ENCODE results near the gene TIMM44.
"Not testable (repeated sequence)": the region's sequence is repeated elsewhere in the genome, so short reads cannot be mapped to it uniquely, and the experiment has no call there.

Gene TIMM44

DNA sequence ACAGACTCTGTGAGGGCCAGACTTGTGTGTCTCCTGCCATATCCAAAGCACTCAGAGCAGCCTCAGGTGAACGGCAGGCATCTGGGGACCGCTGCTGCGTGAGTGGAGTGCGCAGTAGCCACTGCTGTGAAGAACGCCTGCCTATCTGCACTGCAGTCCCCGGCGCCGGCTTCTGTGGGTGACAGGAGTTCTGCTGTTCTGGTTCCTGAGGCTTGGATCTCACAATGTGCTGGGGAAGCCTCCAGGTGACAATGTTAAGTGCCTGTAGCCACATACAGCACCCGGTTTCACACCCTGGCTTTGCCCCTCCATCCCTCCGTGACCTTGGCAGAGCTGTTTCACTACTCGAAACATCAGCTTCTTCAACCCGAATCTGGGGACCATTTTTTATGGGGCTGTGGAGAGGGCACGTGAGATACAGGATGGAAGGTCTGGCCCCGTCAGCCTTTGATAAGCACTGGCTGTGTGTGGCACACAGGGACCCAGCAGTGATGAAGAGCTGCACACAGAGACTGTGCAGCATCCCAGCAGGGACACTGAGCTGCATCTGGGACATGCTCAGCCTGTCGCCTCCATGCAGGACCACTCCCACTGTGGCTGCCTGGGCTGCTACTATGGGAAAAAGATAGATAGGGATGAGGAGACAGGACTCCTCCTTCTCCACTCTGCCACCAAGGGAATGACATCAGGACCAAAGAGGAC, 33.7 kb upstream of the TIMM44 start:
- no peak for DNase-seq (ENCODE audit: low read depth in 4 of 4, low spot score in 1 of 4)

DNA sequence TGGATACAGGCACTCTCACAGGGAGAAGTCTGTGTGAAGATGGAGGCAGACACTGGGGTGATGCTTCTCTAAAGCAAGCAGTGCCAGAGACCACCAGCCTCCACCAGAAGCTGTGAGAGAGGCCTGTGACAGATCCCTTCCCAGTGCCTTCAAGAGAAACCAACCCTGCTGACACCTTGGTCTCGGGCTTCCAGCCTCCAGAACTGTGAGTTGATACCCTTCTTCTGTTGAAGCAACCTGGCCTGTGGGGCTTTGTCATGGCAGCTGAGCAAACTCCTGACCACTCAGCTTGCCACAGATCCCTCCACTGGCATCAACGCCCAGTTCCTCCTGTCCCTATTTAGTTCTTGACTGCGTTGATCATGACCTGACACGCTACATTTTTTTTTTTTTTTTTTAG, 33.0 kb upstream of the TIMM44 start:
- DNase-seq (ENCODE audit: low read depth in 4 of 4, low spot score in 1 of 4), result no peak

DNA sequence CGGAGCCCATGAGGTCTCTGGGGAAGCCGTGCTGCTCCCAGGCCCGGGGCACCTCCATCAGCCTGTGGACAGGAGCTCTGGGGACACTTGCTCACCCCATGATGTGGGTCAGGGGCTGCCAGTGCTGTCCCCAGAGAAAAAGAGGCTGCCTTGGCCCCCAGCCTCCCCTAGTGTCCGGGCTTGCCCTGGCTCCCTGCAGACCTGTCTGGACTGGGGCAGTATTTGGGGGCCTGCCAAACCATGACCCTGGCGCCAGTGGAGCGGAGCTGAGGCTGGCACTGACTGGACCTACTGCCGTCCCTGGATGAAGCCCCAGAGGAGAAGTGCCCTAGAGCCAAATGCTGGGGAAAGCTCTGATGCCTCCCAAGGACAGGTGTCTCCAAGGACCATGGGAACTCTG, 31.6 kb upstream of the TIMM44 start:
- no peak for DNase-seq (ENCODE audit: low read depth in 4 of 4, low spot score in 1 of 4)

DNA sequence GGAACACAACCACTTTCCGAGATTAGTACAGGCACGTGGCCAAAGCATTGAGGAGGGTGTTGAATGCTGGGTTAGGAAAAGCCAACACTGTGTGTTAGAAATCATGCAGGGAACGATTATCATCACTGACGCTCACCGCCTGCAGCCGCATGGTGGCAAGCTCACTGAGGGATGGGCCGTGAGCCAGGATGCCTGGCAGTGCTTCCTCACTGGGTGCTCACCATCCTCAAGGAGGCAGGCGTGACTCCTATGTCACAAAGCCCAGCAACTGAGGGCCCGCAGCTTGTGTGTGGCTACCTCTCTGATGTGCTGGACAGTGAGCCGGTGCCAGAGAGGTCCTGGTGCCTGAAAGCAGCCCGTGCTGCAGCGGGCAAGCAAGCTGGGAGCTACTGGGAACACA, 30.4 kb upstream of the TIMM44 start:
- DNase-seq (ENCODE audit: low read depth in 4 of 4, low spot score in 1 of 4), result no peak

DNA sequence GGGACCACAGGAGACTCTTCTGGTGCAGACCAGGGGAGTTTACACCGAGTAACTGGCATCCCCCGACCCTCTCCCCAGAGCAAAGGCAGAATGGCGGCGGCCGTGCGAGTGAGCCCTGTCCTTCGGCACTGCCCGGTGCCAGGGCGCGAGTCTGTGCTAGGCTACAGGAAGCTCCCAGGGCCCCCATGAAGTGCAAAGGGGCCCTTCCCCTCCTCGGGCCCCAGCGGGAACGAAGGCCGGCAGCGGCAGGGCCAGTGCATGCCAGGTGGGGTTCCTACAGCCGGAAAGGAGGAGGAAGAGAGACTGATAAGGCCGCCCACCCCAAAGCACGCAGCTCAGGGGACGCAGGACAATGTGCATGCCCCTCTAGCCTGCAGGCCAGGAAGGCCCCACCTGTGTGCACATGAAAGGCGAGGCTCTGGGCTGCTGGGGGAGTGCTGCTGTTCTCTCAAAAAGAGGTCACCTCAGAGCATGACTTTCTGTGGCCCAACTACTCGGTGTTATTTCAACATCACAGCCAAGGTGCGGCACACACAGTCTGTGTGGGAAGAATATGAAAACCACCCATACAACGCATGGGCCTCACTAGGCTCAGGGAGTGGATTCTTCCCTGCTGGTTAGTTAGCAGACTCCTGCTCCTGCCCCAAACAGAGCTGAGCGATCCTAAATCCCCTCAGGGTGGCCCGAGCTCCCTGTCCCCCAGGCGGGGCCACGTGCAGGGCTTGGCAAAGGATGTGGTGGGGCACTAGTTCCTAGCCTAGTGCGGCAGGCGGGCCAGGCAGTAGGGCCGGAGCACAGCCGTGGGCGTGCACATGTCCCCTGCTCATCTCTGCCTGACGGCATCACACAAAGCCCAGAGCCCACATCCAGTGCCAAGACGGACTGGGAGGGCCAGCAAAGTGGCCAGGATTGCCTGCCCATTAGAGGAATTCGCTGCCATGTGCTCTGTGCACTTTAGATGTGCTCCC, 28.4 kb upstream of the TIMM44 start:
- DNase-seq (ENCODE audit: low read depth in 4 of 4, low spot score in 1 of 4), result no peak

DNA sequence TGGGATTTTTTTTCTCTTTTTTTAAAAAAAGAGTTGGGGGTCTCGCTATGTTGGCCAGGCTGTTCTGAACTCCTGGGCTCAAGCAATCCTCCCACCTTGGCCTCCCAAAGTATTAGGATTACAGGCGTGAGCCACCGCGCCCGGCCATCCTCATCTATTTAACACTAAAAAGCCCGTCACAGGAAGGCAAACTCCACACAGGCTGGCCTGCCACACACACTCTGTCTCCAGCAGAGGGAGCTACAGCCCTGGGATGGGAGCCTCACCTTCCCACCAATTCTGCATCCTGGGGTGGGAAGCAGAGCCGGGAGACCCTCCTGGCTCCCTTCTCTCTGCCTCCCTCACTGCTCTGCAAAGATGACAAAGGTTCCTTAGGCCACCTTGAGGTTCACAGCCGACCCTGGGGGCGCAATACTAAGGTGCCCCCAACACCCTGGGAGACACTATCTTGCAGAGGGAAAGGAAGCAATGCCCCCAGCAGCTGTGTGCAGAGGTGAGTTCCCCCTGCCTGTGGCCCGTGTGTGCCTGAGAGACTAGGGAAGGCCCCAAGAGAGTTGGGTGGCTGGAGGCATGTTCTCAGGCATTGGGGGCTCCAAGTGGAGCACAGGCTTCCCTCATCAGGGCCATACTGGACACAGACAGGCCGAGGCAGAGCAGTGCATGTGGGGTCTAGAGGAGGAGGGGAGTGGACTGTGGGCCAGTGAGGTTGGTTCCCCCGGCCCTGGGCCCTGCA, 27.4 kb upstream of the TIMM44 start:
- peak in 2 of 4 experiments; percentile 4 to 6 for DNase-seq (ENCODE audit: low read depth in 4 of 4, low spot score in 1 of 4)

DNA sequence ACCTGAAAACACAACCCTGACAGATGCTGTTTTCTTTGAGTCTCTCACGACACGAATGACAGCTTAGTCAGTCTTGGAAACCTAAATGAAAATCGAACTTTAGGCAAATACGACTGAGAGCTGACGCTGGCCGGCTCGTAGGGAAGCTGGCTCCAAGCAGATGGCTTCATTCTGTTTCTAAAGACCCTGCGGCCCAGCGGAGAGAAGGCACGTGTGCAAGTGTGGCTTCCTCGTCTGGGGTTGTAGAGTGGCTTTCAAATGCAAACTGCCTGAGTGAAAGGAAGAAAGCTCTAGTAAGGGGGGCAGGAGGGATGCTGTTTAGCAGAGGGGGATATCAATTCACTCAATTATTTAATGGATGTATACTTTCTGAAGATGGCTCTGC, 26.1 kb upstream of the TIMM44 start:
- DNase-seq (ENCODE audit: low read depth in 4 of 4, low spot score in 1 of 4), result no peak

DNA sequence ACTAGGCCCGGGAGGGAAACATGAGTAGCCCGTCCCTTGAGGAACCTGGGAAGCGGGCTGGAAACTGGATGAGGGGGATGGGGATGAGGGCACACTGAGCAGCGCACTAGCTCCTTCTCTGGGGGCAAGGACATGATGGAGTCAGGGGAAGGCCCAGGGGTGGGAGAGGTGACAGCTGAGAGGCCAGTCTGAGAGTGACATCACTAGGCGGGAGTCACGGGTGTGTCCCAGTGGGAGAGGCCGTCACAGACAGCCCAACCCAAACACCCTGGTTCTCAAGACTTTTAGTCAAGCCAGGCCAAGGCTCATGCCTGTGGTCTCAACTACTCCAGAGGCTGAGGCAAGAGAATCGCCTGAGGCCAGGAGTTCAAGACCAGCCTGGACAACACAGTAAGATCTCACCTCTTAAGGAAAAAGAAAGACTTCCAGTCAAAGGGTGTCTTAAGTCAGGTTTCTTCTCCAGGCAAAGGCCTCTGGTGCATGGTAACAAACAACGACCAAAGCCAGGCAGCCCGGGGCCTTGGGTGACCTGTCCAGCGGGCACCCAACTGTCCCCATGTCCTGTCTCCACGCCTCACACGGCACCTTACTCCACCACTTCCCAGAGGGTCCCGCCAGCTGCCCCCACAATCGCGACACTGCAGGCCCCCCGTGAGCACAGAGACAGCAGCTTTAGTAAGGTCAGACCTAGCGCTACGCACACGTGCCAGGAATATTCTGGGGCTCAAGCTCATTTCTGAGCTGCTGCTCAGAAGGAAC, 25.5 kb upstream of the TIMM44 start:
- DNase-seq (ENCODE audit: low read depth in 4 of 4, low spot score in 1 of 4), result no peak

DNA sequence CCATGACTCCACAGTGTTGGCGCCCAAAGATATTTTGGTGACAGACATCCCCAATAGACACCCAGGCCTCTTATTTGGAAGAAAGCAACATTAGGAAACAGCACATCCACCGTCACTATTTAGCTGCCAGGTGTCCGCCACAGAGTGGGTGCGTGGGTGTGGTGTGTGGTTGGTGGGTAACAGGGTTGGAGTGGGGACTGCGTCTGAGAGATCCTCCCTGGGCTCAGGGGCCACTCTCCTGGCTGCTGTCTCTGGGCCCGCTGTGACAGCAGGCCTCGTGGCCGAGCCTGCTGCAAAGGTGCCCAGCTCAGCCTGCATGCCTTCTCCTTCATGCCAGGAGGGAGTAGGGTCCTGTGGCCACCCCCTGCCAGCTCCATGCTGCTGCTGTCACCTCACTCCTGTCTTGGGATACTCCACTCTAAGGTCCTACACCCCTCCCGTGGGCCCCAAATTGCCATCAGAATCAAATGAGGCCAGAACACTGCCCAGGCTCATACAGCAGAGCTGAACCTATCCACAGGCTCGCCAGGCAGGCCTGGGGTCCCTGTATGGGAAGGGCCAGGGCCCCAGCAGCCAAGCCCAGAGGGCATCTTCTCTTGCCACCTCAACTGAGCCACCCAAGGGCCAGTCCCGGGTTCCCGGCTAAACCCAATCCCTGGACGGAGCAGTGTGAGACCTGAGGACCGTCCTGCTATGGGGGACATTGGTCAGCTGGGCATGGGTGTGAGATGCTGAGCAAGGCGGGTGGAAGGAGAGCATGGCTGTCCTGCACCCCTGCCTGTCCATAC, 24.7 kb upstream of the TIMM44 start:
- DNase-seq (ENCODE audit: low read depth in 4 of 4, low spot score in 1 of 4), result no peak

DNA sequence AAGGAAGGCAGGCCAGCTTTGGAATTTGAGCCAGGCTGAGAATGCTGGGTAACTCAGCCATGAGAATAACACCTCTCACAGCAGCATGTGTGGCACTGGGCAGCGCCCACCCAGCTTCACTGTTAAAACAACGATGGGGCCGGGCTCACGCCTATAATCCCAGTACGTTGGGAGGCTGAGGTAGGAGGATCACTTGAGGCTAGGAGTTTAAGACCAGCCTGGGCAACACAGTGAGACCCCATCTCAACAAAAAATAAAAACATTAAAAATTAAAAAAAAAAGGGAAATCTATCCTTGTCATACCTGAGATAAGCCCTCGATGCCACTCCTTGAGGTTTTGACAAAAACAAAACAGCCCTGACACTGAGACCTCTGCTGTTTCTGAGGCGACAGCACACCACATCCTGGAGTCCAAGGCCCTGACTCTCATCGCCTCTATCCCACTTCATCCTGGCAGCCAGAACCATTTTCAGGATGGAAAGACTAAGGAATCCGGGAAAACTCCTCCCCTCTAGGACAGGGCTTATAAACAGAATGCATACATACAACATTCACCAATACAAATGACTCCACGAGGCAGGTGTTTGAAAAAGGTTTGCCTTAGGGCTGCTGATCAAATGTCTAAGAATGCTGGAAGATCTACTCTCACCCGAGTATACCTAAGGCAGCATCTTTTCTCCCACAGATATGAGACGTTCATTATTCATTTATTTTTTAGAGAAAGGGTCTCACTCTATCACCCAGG, 22.6 kb upstream of the TIMM44 start:
- no peak for DNase-seq (ENCODE audit: low read depth in 4 of 4, low spot score in 1 of 4)

DNA sequence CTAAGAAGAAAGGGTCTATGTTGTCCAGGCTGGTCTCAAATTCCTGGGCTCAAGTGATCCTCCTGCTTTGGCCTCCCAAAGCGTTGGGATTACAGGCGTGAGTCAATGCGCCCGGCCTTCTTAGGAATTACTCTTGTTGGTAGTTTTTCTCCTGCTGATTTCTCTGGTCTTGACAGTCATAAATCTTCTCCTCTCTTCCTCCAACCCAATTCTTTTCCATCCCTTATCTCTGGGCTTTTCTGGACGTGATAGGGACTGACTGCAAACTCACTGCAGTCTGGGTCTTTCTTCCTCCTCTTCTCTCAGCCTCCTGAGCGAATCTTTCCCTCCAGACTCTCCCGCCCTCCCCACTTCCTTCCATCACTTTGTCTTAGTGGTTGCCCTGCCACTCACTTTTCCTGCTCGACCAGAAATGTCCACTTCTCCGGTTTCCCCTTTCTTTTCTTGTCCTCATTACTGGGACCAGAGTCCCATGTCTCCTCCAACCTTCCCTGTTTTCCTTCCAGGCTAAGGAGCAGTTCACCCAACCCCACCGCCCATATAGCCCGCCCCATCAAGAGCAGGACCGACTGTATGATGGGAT, 21.9 kb upstream of the TIMM44 start:
- DNase-seq (ENCODE audit: low read depth in 4 of 4, low spot score in 1 of 4), result no peak

DNA sequence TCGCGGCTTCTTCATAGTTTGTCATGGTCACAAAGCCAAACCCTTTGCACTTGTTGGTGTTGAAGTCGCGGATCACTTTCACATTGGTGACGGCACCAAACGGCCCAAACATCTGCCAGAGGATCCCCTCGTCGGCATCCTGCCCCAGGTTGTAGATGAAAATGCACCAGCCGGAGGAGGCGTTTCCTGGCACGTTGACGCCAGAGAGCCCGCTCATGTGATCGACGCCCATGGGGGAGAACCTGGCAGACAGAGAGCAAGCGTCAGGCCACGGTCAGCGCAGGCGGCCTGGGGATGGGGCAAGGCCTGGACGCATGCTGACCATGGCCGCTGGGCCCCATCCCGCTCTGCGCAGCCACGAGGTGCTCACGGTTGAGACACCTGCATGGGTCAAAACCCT, 20.1 kb upstream of the TIMM44 start:
- no peak for DNase-seq (ENCODE audit: low read depth in 4 of 4, low spot score in 1 of 4)

DNA sequence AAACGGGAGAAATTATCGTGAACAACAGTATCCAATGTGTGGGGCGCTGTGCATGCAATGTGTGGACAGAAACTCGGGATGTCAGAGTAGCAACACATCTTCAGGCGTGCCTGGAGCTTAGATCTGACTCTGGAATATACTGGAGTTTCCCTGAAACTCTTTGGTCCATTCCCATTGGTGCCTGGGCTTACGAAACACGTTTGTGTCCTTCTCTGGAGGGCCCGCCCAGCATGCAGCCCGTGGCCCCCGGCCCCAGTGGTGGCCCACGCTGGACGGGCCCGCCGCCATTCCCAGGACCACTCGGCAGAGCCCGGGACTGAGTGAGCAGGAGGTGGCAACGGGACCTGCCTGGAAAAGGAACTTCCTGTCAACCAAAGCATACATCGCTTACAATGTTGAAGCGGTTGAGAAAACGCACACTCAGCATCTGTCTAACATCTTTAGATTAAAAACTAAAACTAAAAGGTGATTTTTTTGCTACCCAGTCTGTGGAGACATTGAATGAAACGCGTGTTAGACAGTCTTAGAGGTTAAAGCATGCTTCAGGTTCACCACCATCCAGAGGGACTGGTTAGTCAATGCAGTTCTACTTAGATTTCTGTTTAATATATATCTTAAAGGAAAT, 19.3 kb upstream of the TIMM44 start:
- DNase-seq (ENCODE audit: low read depth in 4 of 4, low spot score in 1 of 4), result no peak

DNA sequence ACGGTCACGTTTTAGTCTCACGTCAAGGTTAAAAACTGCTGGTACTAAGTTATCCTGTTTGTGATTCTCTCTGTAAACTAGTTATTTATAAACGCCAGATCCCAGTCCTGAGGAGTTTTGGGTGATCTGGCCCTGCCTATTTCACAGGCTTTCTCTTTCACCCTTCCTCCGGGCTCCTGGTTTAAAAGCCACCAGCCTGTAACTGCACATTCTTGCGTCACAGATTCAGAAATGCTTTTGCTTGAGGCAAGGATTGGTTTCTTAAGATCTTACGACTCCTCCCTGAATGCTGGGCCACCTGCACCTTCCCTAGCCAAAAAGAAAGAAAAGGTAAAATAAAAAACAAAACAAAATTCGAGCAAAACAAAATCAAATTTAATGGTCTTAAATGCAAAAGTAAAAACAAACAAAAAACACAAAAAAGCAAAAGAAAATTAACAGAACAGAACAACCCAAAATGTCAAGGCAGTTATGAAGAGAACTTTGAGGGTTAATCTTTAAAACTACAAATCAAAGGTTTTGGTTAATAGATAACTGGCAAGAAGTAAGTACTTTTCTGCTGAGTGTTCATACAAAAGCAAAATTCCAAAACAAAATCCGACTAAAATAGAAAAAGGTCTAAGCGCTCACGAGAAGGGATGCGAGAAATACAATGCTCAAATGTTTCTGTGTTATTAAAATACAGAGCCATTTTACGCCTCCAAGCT, 18.6 kb upstream of the TIMM44 start:
- DNase-seq (ENCODE audit: low read depth in 4 of 4, low spot score in 1 of 4), result no peak

DNA sequence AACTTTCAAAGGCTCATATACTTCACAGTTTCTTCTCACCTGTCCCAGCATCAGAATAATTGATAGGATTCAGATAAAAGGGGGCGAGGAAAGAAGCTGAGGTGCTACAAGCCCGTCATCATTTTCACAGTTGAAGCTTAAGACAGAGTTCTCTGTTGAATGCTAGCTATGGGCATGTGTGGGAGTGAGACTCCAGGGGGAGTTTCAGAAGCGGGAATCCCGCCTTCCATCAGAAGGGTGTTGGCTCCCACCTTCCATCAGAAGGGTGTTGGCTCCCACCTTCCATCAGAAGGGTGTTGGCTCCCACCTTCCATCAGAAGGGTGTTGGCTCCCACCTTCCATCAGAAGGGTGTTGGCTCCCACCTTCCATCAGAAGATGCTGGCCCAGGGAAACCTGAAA, 17.6 kb upstream of the TIMM44 start:
- DNase-seq (ENCODE audit: low read depth in 4 of 4, low spot score in 1 of 4), result not testable (repeated sequence)

DNA sequence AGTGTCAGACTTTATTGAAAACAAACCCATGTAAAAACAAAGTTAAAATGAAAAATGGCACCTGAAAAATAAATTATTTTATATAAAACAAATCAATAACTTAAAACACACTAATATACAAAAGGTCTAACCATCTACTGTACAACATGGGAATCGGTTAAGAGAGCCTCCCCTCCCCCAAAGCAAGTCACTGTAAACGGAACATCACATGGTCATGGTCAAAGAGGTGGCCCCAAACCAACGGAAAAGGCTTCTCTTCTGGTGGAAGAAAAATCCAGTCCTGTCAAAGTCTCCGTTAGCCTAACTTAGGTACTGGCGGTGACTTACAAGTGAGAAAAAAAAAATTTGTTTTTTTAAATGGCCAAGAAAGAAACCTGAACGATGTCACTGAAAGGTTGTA, 15.7 kb upstream of the TIMM44 start:
- DNase-seq (ENCODE audit: low read depth in 4 of 4, low spot score in 1 of 4), result no peak

DNA sequence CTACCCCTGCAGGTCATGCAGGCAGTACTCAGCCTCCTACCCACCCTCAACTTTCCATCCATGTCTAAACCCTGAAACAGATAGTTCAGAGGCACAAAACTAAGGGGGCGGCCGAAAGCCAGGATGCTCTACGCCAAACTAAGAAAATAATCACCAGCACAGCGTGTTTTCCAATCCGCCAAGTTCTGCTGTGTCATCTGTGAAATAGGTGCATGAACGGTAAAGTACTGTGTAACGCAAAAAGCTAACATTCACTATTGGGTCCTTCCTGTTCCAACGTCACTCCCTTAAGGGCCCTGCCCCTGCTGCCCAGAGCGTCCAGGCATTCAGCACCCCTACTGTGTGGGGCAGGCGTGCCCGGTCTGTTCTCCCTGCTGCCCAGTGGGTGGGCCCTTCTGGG, 12.2 kb upstream of the TIMM44 start:
- no peak for DNase-seq (ENCODE audit: low read depth in 4 of 4, low spot score in 1 of 4)

DNA sequence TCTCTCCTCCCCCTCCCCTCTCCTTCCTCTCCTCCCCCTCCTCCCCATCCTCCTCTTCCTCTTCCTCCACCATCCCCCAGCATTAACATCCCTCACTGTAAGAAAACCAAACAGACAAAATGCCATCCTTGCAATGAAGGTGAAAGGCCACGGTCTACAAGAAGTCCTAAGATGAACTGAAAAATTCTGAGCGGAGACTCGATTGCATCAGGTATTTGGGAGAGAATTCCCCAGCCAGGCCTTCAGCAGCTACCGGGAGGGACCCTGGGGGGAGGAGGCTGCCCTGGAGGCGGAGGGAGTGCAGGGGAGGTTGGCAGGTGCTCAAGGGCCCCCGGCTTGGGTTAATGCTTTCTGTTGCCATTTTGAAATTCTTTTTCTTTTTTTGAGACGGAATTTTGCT, 10.1 kb upstream of the TIMM44 start:
- DNase-seq (ENCODE audit: low read depth in 4 of 4, low spot score in 1 of 4), result no peak
